CD1c-positive myeloid dendritic cell (primary cell): Measurements from ENCODE around the gene SEC14L5.

Source experiments
- DNase-seq: peaks from one replicate; pipeline ENCODE4 v3.0.0-alpha.2; 2016; ENCODE audit errors: extremely low spot score

Gene SEC14L5

DNA sequence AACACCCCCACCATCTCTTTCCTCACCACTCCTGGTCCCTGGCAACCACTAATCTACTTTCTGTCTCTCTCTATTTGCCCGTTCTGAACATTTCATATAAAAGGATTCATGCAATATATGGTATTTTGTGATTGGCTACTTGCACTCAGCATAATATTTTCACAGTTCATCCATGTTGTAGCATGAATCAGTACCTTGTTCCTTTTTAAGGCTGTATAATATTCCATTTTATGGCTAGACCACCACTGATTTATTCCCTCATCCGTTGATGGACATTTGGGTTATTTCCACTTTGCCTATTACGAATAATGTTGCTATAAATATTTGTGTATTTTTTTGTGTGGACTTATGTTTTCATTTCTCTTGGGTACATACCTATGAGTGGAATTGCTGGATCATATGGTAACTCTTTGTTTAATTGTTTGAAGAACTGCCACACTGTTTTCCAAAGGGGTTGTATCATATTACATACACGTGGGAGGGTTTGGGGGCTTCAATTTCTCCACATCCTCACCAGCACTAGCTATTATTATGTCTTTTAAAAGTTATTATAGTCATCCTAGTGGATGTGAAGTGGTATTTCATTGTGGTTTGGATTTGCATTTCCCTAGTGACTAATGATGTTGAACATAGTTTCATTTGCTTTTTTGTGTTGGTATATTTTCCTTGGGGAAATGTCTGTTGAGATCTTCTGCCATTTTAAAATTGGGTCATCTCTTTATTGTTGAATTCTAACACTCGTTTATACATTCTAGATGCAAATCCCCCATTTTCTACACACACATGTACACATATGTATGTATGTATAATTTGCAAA is 26.3 kb downstream of the SEC14L5 start:
- no peak for DNase-seq

GRCh38 chr16:4987250-4987579 is 29.1 kb downstream of the SEC14L5 start:
- DNase-seq, result no peak

DNA sequence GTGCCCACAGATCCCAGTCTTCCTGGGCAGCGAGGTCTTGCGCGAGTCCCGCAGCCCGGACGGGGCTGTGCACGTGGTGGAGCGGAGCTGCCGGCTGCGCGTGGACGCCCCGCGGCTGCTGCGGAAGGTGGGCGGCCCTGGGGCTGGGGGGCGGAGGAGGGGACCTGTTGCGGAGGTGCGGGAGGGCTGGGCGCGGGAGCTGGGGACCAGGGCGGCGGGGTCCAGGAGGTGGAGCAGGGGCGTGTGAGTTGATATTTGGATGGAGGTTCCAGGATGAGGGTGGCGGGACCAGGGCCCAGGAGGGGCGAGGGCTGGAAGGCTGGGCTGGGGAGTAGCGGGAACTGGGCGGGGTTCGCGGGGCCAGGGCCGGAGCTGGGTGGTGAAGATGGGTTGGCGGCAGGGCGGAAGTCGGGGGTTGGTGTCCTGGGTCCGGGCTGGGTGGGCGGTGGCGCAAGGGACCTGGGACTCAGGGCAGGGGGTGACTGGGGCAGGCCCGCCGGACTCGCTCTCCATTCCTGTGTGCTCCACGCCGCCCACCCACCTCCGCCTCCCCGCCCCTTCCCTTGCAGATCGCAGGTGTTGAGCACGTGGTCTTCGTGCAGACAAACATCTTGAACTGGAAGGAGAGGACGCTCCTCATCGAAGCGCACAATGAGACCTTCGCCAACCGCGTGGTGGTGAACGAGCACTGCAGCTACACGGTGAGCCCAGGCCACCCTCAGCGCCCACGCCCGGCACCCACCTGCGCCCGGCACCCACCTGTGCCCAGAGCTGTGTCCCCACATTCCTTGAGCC is 29.6 kb downstream of the SEC14L5 start:
- DNase-seq, result no peak

- no peak for DNase-seq
Observed at GRCh38 chr16:4988647-4989046, 30.5 kb downstream of the SEC14L5 start.

- DNase-seq, result no peak
Observed at GRCh38 chr16:4989391-4990006, 31.4 kb downstream of the SEC14L5 start.

GRCh38 chr16:4990415-4990814 is 32.3 kb downstream of the SEC14L5 start:
- no peak for DNase-seq

GRCh38 chr16:4991754-4992153 is 33.6 kb downstream of the SEC14L5 start:
- DNase-seq, result no peak

DNA sequence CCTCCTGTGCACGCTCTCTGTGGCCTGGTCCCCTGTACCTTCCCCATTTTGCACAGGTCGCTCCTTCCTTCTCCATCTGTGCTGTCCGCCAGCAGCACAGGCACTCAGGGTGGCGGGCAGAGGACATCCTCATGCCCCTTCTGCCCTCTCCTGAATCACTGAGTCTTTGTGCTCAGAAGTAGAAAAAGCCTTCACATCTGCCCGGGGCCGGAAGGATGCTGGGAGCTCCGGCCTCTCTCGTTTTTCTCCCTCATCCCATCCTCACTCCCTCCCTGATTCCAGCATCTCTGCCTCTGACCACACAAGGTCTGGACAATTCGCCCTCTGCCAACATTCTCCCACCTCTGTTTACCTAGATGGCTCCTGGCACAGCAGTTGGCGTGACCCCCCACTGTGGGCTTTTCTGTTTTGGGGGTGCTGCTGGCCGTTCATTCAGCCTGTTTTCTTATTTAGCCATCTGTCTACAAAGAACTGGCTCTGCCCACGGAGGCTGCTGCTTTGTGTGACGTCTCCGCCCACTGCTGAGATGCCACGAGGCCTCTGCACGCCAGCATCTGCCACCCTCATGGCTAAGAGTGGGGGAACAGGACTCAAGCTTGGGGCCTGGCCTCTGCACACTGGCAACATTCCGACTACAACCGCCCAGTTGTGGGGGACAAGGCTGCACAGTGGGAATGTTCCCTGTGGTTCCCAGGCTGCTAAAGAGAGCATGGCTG is 36.7 kb downstream of the SEC14L5 start:
- peak; percentile 32 for DNase-seq

GRCh38 chr16:5000573-5001001 is 42.5 kb downstream of the SEC14L5 start:
- DNase-seq, result no peak

- DNase-seq, result peak; percentile 81
Observed at GRCh38 chr16:5001571-5001970, 43.4 kb downstream of the SEC14L5 start.

DNA sequence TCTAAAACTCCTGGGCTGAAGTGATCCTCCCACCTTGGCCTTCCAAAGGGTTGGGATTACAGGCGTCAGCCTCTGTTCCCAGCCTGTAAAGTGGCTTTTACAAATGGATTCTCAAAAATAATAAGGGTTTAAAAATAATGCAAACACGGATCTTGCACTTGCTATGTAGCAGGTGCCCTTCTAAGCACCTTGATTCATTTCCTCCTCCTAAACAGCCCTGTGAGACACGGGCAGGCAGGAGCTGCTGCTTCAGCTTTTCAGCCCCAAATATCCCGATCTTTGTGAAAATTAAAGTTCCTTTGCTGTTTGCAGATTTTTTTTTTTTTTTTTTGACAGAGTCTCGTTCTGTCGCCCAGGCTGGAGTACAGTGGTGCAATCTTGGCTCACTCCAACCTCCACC is 43.9 kb downstream of the SEC14L5 start:
- no peak for DNase-seq

- no peak for DNase-seq
Observed at GRCh38 chr16:5002699-5003143, 44.6 kb downstream of the SEC14L5 start.

DNA sequence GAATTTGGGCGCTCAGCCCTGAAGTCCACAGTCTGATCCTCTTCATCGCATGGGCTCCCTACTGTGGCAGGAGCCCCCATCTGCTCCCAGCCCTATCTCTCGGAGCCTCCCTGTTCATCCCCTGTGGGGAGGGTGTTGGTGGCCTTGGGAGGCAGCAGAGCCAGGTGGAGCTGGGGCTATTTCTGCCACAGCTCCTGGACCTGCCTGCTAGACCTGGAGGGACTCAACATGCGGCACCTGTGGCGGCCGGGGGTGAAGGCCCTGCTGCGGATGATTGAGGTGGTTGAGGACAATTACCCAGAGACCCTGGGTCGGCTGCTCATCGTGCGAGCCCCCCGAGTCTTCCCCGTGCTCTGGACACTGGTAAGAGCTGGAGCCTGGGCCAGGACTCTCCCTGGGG is 45.1 kb downstream of the SEC14L5 start:
- no peak for DNase-seq

GRCh38 chr16:5003828-5004227 is 45.7 kb downstream of the SEC14L5 start:
- no peak for DNase-seq

- no peak for DNase-seq
Observed at GRCh38 chr16:5004311-5004710, 46.2 kb downstream of the SEC14L5 start.

DNA sequence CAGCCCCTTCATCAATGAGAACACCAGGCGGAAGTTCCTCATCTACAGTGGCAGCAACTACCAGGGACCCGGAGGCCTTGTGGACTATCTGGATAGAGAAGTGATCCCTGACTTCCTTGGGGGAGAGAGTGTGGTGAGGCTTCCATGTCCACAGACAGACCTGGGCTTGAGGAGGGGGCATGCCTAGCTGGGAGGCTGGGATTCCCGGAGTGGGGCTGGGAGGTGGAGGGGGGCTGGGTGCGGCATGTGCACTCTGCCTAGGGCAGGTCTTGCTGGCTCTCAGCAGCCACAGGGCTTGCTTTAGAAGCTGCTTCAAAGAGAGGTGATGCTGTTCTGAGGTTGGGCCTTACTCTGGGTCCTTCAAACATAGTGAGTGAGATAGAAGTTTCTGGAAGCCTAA is 47.8 kb downstream of the SEC14L5 start:
- DNase-seq, result peak; percentile 46

- DNase-seq, result no peak
Observed at GRCh38 chr16:5006348-5007193, 48.4 kb downstream of the SEC14L5 start.

DNA sequence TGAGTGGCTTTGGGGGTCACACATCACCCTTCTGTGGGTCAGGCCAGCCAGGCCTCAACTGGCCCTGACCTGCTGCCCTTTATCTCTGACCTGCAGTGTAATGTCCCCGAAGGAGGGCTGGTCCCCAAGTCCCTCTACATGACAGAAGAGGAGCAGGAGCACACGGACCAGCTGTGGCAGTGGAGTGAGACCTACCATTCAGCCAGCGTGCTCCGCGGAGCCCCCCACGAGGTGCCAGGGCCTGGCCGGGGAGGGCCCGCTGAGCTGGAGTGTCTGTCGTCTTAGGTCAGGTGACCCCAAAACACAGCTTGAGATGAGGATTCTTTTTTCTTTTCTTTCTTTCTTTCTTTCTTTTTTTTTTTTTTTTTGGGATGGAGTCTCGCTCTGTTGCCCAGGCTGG is 49.1 kb downstream of the SEC14L5 start:
- DNase-seq, result no peak

DNA sequence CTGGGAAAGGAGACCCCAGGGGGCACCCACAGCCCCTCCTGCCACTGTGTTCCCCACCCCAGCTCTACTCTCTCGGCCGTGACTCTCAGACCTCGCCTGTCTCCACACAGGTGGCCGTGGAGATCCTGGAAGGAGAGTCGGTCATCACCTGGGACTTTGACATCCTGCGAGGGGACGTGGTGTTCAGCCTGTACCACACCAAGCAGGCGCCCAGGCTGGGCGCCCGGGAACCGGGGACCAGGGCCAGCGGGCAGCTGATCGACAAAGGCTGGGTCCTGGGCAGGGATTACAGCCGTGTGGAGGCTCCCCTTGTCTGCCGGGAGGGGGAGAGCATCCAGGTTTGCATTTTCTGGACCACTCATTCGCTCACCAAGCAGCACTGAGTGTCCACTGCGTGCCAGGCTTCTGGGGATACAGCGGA is 50.2 kb downstream of the SEC14L5 start:
- DNase-seq, result no peak

DNA sequence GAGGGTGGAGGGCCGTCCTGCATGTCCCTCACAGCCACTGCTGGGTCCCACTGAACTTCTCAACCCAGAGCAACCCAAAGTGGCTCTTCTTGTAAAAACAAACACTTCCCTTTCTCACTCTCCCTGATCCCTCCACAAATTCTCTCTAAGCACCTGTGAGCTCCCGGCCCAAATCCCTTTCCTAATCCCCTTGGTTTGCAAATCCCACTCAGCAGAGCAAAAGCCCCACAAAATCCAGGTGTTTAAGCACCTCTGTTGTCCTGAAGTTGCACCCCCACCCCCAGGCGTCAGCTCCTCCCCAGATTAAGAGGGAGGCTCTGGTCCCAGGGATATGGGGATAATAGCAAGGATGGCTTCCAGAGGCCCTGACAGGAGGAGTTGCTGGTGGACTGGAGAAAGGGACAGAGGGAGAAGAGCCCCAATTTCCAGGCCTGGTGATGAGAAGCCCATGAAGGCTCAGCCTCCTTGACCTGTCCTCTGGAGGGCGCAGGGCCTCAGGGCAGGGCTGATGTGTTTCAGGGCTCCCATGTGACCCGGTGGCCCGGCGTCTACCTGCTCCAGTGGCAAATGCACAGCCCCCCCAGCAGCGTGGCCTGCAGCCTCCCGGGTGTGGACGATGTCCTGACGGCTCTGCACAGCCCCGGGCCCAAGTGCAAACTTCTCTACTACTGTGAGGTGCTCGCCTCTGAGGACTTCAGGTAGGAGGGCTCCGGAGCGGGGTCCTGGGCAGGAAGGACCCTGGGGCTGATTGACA is 52.6 kb downstream of the SEC14L5 start:
- no peak for DNase-seq
